Activated CD8-positive, alpha-beta T cell treated with anti-CD3 and anti-CD28 coated beads, Interleukin-2, amount 10 ng/mL, durations not matched to agents 7 days and 5 days (primary cell): ENCODE measurements around the gene TMEM134. TPM values are rescaled to one million over a fixed set of nuclear protein-coding genes. Genes with fewer than 3 reads are reported as not detected.
A peak's percentile ranks its signal among the peaks of the same experiment; 100 is the strongest.

Source experiments
- ATAC-seq: fragments of 150-1000 bp; cut with Tn5 transposase; one replicate; pipeline ENCODE4 v1.10.0; 2021; ENCODE audit warnings: moderate library complexity
- CTCF ChIA-PET: fragments of 350-600 bp; sonication (Branson Sonifier 250); formaldehyde crosslinking; loops from one replicate; lab custom pipeline; 2021; ENCODE audit warnings: antibody characterized with exemption; lab: Charles Lee
- POLR2A ChIA-PET: fragments of 350-600 bp; sonication (Branson Sonifier 250); formaldehyde crosslinking; loops from one replicate; lab custom pipeline; 2021; ENCODE audit warnings: antibody characterized with exemption; lab: Charles Lee
- DNase-seq: peaks from one replicate; pipeline ENCODE4 v3.0.0-alpha.2; 2020
- H3K27ac Mint-ChIP-seq: one replicate; pipeline ENCODE4 v1.8.0; 2021; ENCODE audit warnings: mild to moderate bottlenecking, mixed read lengths
- H3K27me3 Mint-ChIP-seq: one replicate; pipeline ENCODE4 v1.8.0; 2021; ENCODE audit warnings: low read depth, mixed read lengths
- H3K36me3 Mint-ChIP-seq: one replicate; pipeline ENCODE4 v1.8.0; 2021; ENCODE audit warnings: low read depth, mixed read lengths
- H3K4me1 Mint-ChIP-seq: one replicate; pipeline ENCODE4 v1.8.0; 2021; ENCODE audit warnings: low read depth, mixed read lengths
- H3K4me3 Mint-ChIP-seq: one replicate; pipeline ENCODE4 v1.8.0; 2021; ENCODE audit warnings: mild to moderate bottlenecking, mixed read lengths
- H3K9me3 Mint-ChIP-seq: one replicate; pipeline ENCODE4 v1.8.0; 2022; ENCODE audit warnings: mixed read lengths; ENCODE audit not compliant: insufficient read depth
- total RNA-seq, 2 experiments: library from RNA; stranded (reverse); gene quantifications; one replicate each; pipeline ENCODE4 v1.2.3, GENCODE V29; 2021

The TMEM134 gene
- total RNA-seq, 2 experiments from 2014 or later: 39.6 to 42.5 TPM

DNA sequence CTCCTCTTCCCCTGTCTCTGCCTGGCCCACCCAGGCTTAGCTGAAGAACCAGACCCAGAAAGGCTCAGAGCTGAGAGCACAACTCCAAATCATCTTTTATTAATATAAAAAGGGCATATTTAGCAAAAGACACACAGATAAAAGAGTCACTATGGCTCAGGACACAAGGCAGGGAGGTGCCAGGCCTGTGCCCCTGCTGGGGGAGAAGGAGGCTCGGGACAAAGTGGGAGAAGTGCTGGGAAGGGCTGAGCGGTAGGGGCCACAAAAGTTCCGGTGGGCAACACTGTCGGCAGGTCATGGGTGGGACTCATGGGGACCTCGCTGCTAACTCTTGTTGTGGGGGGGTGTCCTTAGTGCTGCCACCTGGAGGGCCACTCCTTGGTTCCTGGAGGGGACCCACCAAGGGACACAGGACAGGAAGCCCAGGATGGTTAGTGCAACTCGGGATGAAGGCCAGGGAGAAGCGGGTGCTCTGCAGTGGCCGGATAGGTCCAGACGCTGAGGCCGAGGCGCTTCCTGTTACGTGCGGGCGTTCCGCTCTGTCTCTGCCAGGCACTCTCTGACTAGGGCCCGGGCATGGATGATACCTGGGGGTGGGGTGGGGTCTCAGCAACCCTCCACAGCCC is 37.5 kb upstream of the TMEM134 start:
- POLR2A ChIA-PET: interaction anchor here (0.6 to 2.1 kb wide), 6 partner anchors 20 to 69 kb away, joined by 3 to 11 read pairs (median 6); partner anchors contain the start of gene PTPRCAP
- H3K4me3 Mint-ChIP-seq: peak overlapping the region; percentile 89
- DNase-seq: no peak
- peaks cover 6% of the 10 kb centered on the region for H3K27me3 Mint-ChIP-seq
- CTCF ChIA-PET: interaction anchor here (0.6 to 2.3 kb wide), 9 partner anchors 18 to 161 kb away, joined by 3 to 10 read pairs (median 4); partner anchors contain the start of genes PPP1CA and PTPRCAP
- peaks cover 30% of the 10 kb centered on the region for H3K36me3 Mint-ChIP-seq
- no peaks in the 10 kb centered on the region for H3K9me3 Mint-ChIP-seq
- ATAC-seq: no peak
- peaks cover 40% of the 10 kb centered on the region for H3K4me1 Mint-ChIP-seq
- peak overlapping the region; percentile 94 for H3K27ac Mint-ChIP-seq

DNA sequence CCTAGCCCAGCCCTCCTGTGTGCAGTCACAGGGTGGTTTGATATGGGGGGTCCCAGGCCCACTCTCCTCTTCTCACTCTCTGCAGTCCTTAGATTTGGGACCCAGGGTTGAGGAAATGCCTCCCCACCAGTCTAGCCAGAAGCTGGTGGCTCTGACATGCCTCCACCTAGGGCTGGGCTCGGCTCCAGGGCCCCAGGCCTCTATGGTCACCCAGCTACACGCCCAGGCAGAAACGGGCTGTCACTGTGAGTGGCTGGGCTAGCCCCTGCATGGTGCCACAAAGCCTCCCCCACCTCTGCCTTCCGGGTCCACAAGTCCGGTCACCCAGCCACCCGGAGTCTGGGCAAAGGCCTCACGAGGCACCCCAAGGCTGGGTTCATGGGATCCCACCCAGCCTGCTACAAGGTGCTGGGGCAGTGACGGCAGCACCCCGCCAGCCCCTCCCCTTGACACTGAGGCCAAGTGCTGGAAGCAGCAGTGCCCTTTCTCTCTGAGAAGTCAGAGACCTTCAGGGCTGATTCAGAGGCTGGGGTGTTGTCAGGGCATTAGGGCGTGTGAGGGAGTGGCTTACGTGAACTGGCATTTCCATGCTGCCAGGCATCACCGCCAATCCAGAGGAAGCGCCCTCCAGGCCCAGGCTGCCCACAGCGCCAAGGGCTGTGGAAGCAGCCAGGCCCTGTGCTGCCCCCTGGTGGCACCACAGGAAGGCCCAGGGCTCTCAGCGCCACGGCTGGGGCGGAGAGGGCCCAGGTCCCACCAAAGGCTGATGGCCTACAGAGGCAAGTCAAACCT is 36.8 kb upstream of the TMEM134 start:
- DNase-seq: peak; percentile 90
- CTCF ChIA-PET: interaction anchor here (0.6 to 2.3 kb wide), 16 partner anchors 18 to 153 kb away, joined by 3 to 10 read pairs (median 4); partner anchors contain the start of genes AIP, PPP1CA, PTPRCAP and RAD9A

DNA sequence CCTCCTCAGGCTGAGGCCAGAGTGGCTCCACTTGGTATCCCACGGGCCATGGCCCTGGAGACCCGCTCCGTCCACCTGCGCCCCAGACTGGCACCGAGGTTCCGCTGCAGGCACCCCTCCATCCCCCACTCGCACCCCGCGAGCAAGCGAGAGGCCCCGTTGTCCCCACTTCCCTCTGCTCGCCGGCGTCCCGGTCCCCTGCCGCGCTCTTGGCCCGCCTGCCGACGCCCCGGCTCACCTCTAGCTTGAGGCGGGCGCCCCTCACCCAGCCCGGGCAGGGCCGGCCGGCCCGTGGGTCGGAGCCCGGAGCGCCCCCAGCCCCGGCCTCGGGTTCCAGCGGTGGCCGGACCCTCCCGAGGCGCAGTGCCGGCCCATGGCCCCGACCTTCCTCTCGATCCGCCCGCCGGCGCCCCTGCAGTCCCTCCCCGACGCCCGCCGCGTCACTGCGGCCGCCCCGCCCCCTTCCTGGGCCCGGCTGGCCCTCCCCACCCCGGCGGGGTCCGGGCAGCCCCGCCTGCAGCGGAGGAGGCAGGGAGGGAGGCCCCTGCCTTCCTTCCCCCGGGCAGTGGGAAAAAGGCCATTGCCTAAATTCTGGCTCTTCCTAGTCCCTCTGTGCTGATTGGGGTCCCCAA is 36.0 kb upstream of the TMEM134 start, which contains the start of gene PITPNM1:
TSS of gene PITPNM1 (minus strand) at position 414 of the 632 bp plus-strand sequence. CDS start 1,183 bp downstream, outside the sequence.
- H3K4me1 Mint-ChIP-seq: peaks cover 49% of the 10 kb centered on the region
- peaks cover 44% of the 10 kb centered on the region for H3K36me3 Mint-ChIP-seq
- peak; percentile 6 for ATAC-seq
- no peaks in the 10 kb centered on the region for H3K9me3 Mint-ChIP-seq
- POLR2A ChIA-PET: interaction anchor here (0.6 to 2.0 kb wide), 7 partner anchors 16 to 159 kb away, joined by 3 to 12 read pairs (median 7); partner anchors contain the start of genes AIP, PPP1CA and PTPRCAP
- H3K4me3 Mint-ChIP-seq: peak within 1 kb of the TSS; percentile 89
- CTCF ChIA-PET: interaction anchor here (0.6 to 2.3 kb wide), 14 partner anchors 17 to 122 kb away, joined by 3 to 10 read pairs (median 4); partner anchors contain the start of genes AIP, PPP1CA, PTPRCAP and RAD9A
- H3K27ac Mint-ChIP-seq: peak within 1 kb of the TSS; percentile 94
- DNase-seq: peak; percentile 79
- no peaks in the 10 kb centered on the region for H3K27me3 Mint-ChIP-seq

More for the DNA sequence above, 36.8 kb upstream of the TMEM134 start:
- Mint-ChIP-seq H3K27me3 (peaks cover under 1% of the 10 kb centered on the region), H3K4me1 (peaks cover 45% of the 10 kb centered on the region), H3K27ac (peak overlapping the region; percentile 94), H3K9me3 (no peaks in the 10 kb centered on the region), H3K4me3 (peak overlapping the region; percentile 89), H3K36me3 (peaks cover 37% of the 10 kb centered on the region)
- peak; percentile 50 for ATAC-seq
- POLR2A ChIA-PET: interaction anchor here (0.6 to 2.0 kb wide), 8 partner anchors 17 to 104 kb away, joined by 3 to 12 read pairs (median 6); partner anchors contain the start of genes AIP, PPP1CA and PTPRCAP

DNA sequence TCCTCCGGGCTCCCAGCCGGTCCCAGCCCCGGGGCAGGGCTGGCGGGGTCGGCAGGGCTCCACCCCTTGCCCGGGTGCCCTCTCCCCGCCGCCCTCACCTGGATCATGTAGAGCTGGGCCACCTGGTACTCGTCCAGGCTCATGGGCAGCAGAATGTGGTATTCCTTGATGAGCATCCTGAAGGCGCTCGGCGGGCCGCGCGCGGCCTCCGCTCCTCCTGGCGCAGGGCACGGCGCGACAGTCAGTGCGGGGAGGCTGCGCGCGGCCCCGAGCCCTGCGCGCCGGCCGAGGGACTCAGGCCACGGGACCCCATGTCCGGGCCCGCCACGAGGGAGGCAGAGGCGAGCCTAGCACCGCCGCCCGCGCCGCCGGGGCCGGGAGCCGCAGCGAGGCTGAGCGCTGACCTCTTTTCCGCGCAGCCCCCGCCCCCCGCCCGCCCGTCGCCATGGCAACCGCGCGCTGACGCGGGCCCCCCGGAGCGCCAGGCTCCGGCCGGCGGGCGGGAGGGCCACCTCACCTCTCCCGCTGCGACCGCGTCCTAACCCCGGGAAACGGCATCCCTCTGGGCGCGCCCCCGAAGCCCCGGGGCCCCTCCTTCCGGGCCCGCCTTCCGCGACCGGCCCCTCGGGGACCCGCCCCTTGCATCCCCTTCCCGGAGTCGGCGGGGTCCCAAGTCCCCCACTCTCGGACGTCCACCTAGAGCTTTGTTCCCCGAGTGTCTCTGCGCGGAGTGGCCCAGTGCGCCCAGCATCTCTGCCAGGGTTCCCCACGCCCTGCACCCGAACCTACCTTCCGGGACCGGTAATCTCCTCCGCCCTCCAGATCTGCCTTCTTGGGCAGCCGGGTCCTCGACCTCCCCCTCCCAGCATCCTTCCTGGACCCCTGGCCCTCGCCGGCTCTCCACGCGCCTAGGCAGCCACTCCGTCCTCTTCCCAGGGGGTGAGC is 35.2 kb upstream of the TMEM134 start:
- CTCF ChIA-PET: interaction anchor here (2.3 kb wide), 1 partner anchor 103 kb away, joined by 10 read pairs; the partner anchor contains the start of gene PPP1CA
- no peak for ATAC-seq
- Mint-ChIP-seq H3K36me3 (peaks cover 47% of the 10 kb centered on the region), H3K4me3 (peak overlapping the region; percentile 89), H3K27me3 (no peaks in the 10 kb centered on the region), H3K27ac (peak overlapping the region; percentile 90), H3K4me1 (peaks cover 48% of the 10 kb centered on the region), H3K9me3 (no peaks in the 10 kb centered on the region)
- POLR2A ChIA-PET: interaction anchor here (0.6 to 2.0 kb wide), 5 partner anchors 20 to 158 kb away, joined by 3 to 12 read pairs (median 3); partner anchors contain the start of genes PPP1CA and PTPRCAP
- DNase-seq: peak; percentile 49

DNA sequence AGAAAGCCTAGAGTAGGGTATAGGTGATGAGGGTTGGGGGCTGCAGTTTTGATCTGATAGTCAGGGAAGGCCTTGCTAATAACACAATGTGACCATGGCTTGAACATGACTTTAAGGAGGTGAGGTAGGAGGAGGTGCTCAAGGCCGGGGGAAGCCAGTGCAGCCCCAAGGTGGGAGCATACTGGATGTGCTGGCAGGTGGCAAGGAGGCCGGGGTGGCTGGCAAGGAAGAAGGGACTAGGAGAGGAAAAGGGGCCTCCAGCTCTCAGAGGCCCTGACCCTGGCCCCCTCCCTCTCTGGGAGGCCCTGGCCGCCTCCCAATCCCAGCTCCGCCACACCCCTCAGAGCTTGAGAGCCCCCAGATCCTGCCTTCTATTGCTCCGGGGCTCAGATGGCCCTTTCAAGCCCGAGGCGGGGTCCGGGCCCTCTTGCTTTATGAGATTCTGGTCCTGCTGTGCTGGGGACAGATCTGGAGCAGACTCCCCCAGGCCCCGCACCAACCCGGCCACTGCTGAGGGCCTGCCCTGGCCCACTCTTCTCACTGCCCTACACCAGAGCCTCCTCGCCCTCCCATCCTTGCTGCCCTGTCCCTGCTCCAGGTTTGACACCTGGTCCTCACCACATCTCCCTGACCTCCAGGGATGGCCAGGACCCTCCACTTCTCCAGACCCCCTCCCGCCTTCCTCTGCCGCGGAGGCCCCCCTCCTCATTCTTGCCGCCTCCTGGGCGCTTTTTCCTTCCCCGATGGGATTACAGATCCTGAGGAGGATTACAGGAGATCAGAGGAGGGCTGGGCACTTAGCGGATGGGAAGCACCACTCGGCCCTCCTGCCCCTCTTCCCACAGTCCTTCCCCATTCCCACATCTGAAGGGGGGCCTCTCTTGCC is 34.3 kb upstream of the TMEM134 start:
- H3K4me1 Mint-ChIP-seq: peaks cover 42% of the 10 kb centered on the region

DNA sequence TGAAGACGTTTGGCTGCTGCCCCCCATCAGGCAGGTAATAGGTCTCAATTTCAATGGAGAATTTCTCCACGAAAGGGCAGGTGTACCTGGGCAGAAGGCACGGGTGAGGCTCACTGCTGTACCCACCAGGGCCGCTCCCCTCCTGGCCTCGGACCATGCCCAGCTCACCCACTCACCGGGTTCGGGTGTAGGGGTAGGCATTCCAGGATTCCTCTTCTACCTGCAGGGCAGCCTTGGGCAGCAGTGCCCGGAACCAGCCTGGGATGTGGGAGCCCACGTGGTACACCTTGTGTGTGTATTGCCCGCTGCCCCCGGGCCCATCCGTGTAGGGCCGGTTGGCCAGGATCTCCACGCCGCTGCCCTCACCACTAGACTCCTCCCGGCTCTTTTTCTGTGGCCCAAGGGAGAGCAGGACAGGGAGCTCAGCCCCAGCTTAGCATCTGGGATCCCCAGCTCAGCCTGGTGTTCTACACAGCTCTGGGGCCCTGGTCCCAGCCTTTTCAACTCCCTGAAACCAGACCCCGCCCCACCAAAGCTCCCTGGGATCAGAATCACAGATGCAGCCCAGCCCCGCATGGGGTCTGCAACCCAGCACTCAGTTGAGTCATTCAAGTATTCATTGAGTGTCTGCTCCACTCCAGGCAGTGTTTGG is 33.4 kb upstream of the TMEM134 start:
- Mint-ChIP-seq H3K27ac (no peak overlapping the region), H3K36me3 (peaks cover 54% of the 10 kb centered on the region), H3K9me3 (no peaks in the 10 kb centered on the region), H3K27me3 (no peaks in the 10 kb centered on the region), H3K4me3 (peak overlapping the region; percentile 65), H3K4me1 (peaks cover 42% of the 10 kb centered on the region)
- ChIA-PET CTCF (interaction anchor here (0.9 kb wide), 1 partner anchor 151 kb away, joined by 3 read pairs; no protein-coding TSS in a partner anchor), POLR2A (no interaction called here)
- ATAC-seq (no peak), DNase-seq (no peak)

More for the DNA sequence above, 34.3 kb upstream of the TMEM134 start:
- DNase-seq (no peak), ATAC-seq (no peak)
- H3K4me3 Mint-ChIP-seq: peak overlapping the region; percentile 65
- peaks cover 52% of the 10 kb centered on the region for H3K36me3 Mint-ChIP-seq
- POLR2A ChIA-PET: interaction anchor here (1.9 kb wide), 1 partner anchor 65 kb away, joined by 9 read pairs; the partner anchor contains the start of gene PTPRCAP
- peak overlapping the region; percentile 30 for H3K27ac Mint-ChIP-seq
- no peaks in the 10 kb centered on the region for H3K9me3 Mint-ChIP-seq
- no peaks in the 10 kb centered on the region for H3K27me3 Mint-ChIP-seq
- CTCF ChIA-PET: no interaction called here

DNA sequence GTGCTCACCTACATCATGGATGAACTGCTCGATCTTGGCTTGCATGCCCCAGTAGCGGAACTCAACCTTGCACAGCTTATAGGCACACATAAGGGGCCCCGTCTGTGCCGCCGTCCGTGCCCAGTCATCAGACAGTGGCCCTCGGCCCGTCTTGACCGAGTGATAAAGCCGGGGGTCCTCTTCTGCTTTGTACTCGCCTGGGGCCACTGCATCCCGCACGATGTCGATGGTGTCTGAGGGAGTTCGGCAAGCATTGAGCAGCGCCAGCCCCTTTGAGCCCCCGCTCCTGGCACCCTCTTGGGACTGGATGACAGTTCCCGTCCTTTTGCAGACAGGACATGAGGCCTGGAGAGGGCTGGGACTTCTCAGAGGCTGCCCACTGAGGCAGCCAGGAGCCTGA is 32.8 kb upstream of the TMEM134 start:
- H3K4me3 Mint-ChIP-seq: no peak overlapping the region
- ChIA-PET POLR2A (no interaction called here), CTCF (interaction anchor here (0.9 kb wide), 1 partner anchor 150 kb away, joined by 3 read pairs; no protein-coding TSS in a partner anchor)
- H3K9me3 Mint-ChIP-seq: no peaks in the 10 kb centered on the region
- ATAC-seq: no peak
- no peak overlapping the region for H3K27ac Mint-ChIP-seq
- H3K36me3 Mint-ChIP-seq: peaks cover 49% of the 10 kb centered on the region
- DNase-seq: no peak
- no peaks in the 10 kb centered on the region for H3K27me3 Mint-ChIP-seq
- peaks cover 36% of the 10 kb centered on the region for H3K4me1 Mint-ChIP-seq

DNA sequence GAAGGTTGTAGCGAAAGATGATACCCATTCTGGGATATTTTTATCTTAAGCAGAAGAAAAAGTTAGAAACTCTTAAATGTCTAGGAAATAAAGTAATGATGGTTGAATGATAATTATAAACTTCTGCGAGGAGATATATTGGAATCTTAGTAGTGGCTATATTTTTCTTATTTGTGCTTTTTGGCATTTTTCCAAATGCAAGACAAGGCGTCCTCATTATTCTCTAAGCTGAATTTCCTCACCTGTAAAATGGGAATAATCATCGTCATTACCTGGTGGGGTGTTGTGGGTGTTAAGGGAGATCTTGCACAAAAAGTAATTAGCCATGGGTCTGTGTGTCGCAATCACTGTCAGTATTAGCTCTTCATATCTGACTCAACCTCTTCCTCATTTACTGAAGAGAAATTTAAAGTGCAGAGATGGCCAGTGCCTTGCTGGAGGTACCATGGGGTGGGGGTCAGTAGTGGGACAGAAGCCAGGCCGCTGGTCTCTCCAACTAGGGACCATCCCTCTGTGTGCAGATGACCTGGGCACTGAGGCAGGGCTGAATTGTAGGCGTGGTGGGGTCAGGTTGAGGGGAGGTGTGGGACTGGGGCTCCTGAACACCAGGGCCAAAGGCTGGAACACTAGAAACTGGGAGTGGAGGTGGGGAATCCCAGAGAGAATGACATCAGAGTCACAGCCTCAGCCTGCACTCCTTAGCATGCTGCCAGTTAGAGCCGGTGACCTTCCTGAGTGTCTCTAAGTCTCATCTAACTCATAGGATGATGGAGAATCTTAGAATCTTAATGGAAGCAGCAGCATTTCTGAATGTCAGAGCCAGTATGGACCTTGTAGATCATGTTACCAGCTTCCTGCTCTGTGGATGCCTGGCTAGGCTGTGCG is 32.0 kb upstream of the TMEM134 start:
- peaks cover 28% of the 10 kb centered on the region for H3K4me1 Mint-ChIP-seq
- H3K36me3 Mint-ChIP-seq: peaks cover 44% of the 10 kb centered on the region
- no peak for ATAC-seq
- ChIA-PET CTCF (interaction anchor here (0.9 kb wide), 1 partner anchor 10 kb away, joined by 4 read pairs; no protein-coding TSS in a partner anchor), POLR2A (no interaction called here)
- H3K27ac Mint-ChIP-seq: no peak overlapping the region
- no peak overlapping the region for H3K4me3 Mint-ChIP-seq
- no peaks in the 10 kb centered on the region for H3K27me3 Mint-ChIP-seq
- no peaks in the 10 kb centered on the region for H3K9me3 Mint-ChIP-seq
- DNase-seq: no peak

DNA sequence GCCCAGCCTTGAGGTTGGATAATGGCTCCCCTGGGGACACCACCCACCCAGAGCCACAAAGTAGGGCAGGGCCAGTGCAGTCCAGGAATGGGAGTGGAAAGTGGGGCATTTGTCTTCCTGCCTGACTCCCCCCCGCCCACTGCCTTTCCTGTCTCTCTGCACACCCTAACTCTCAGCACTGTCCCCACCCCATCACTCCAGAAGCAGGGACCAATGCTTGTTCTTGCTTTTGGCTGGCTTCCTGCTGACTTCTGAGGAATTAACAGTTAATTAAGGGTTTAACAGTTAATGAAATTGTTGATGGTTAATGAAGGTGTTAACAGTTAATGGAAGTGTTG is 31.4 kb upstream of the TMEM134 start:
- Mint-ChIP-seq H3K27me3 (no peaks in the 10 kb centered on the region), H3K27ac (no peak overlapping the region), H3K4me3 (no peak overlapping the region), H3K9me3 (no peaks in the 10 kb centered on the region), H3K36me3 (peaks cover 45% of the 10 kb centered on the region), H3K4me1 (peaks cover 22% of the 10 kb centered on the region)
- no peak for ATAC-seq
- POLR2A ChIA-PET: no interaction called here
- DNase-seq: no peak
- CTCF ChIA-PET: interaction anchor here (0.9 kb wide), 1 partner anchor 9 kb away, joined by 4 read pairs; no protein-coding TSS in a partner anchor
